ENCODE results near the gene MAN1C1. TPM values are rescaled to one million over a fixed set of nuclear protein-coding genes. Genes with fewer than 3 reads are reported as not detected.
"Not testable (repeated sequence)": the region's sequence is repeated elsewhere in the genome, so short reads cannot be mapped to it uniquely, and the experiment has no call there.

Gene MAN1C1
- total and polyA plus RNA-seq, 2 donors from 2014 or later: 31.7 to 65.5 TPM

- no peak for FAIRE-seq
- no peaks in the 10 kb centered on the region for H3K36me3 ChIP-seq (ENCODE audit: control insufficient read depth in 2 of 3, insufficient read depth in 3 of 3, low read length in 3 of 3)
- H3K9me3 ChIP-seq (ENCODE audit: control insufficient read depth in 2 of 3, insufficient read depth in 1 of 3, low read length in 3 of 3): no peaks in the 10 kb centered on the region
- no peak overlapping the region for H3K9ac ChIP-seq (ENCODE audit: low read length in 3 of 3)
- H3K4me1 ChIP-seq (ENCODE audit: control insufficient read depth in 2 of 3, insufficient read depth in 2 of 3, low read depth in 1 of 3, low read length in 3 of 3): no peaks in the 10 kb centered on the region
- DNase-seq: no peak
- no peaks in the 10 kb centered on the region for H3K27me3 ChIP-seq (ENCODE audit: control insufficient read depth, insufficient read depth, low read length)
- TF ChIP-seq CTCF (IDR thresholded peaks at IDR 0.05; ENCODE audit: borderline replicate concordance, extremely low read depth, insufficient read depth): no peak
- H3K4me3 ChIP-seq (ENCODE audit: low read length in 3 of 3): no peak overlapping the region
- H3K27ac ChIP-seq (ENCODE audit: low read depth in 2 of 2, low read length in 2 of 2): no peak overlapping the region
- intact Hi-C loops (cut with DNase I): no loop called here
These were observed 32.8 kb upstream of the MAN1C1 start for GRCh38 chr1:25583519-25584370.

- Histone ChIP-seq H3K27ac (ENCODE audit: low read depth in 2 of 2, low read length in 2 of 2) (no peak overlapping the region), H3K36me3 (ENCODE audit: control insufficient read depth in 2 of 3, insufficient read depth in 3 of 3, low read length in 3 of 3) (no peaks in the 10 kb centered on the region), H3K9me3 (ENCODE audit: control insufficient read depth in 2 of 3, insufficient read depth in 1 of 3, low read length in 3 of 3) (no peaks in the 10 kb centered on the region), H3K27me3 (ENCODE audit: control insufficient read depth, insufficient read depth, low read length) (no peaks in the 10 kb centered on the region), H3K4me1 (ENCODE audit: control insufficient read depth in 2 of 3, insufficient read depth in 2 of 3, low read depth in 1 of 3, low read length in 3 of 3) (peaks cover 0 to 8% (median 0%) of the 10 kb centered on the region in 3 donors), H3K4me3 (ENCODE audit: low read length in 3 of 3) (no peak overlapping the region), H3K9ac (ENCODE audit: low read length in 3 of 3) (no peak overlapping the region)
- TF ChIP-seq CTCF (IDR thresholded peaks at IDR 0.05; ENCODE audit: borderline replicate concordance, extremely low read depth, insufficient read depth): no peak
- FAIRE-seq: no peak
- DNase-seq: no peak
- intact Hi-C loops (cut with DNase I): no loop called here
These were observed 30.4 kb upstream of the MAN1C1 start for GRCh38 chr1:25586181-25586588.

DNA sequence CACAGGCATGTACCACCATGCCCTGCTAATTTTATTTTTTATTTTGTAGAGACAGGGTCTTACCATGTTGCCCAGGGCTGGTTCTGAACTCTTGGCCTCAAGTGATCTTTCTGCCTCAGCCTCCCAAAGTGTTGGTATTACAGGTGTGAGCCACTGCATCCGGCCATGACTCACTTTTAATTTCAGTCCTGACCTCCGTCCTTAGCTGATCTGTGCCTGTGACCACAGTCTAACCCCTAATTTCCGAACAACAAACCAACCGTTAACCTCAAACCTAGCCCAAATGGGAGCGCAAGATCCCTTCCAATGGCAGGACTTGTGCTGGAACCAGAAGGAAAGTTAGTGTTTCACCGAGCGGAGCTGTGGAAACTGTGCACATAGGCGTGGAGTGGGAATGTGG is 29.3 kb upstream of the MAN1C1 start:
- FAIRE-seq (no peak), DNase-seq (no peak)
- intact Hi-C loops (cut with DNase I): no loop called here
- no peak for TF ChIP-seq CTCF (IDR thresholded peaks at IDR 0.05; ENCODE audit: borderline replicate concordance, extremely low read depth, insufficient read depth)
- no peak overlapping the region for H3K9ac ChIP-seq (ENCODE audit: low read length in 3 of 3)
- H3K36me3 ChIP-seq (ENCODE audit: control insufficient read depth in 2 of 3, insufficient read depth in 3 of 3, low read length in 3 of 3): no peaks in the 10 kb centered on the region
- no peaks in the 10 kb centered on the region for H3K27me3 ChIP-seq (ENCODE audit: control insufficient read depth, insufficient read depth, low read length)
- no peak overlapping the region for H3K4me3 ChIP-seq (ENCODE audit: low read length in 3 of 3)
- peaks cover 0 to 8% (median 0%) of the 10 kb centered on the region in 3 donors for H3K4me1 ChIP-seq (ENCODE audit: control insufficient read depth in 2 of 3, insufficient read depth in 2 of 3, low read depth in 1 of 3, low read length in 3 of 3)
- H3K27ac ChIP-seq (ENCODE audit: low read depth in 2 of 2, low read length in 2 of 2): no peak overlapping the region
- H3K9me3 ChIP-seq (ENCODE audit: control insufficient read depth in 2 of 3, insufficient read depth in 1 of 3, low read length in 3 of 3): no peaks in the 10 kb centered on the region

DNA sequence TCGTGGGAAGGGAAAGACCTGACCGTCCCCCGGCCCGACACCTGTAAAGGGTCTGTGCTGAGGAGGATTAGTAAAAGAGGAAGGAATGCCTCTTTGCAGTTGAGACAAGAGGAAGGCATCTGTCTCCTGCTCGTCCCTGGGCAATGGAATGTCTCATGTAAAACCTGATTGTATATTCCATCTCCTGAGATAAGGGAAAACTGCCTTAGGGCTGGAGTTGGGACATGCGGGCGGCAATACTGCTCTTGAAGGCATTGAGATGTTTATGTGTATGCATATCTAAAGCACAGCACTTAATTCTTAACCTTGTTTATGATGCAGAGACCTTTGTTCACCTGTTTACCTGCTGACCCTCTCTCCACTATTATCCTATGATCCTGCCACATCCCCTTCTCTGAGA is 28.4 kb upstream of the MAN1C1 start:
- H3K9me3 ChIP-seq (ENCODE audit: control insufficient read depth in 2 of 3, insufficient read depth in 1 of 3, low read length in 3 of 3); H3K27ac ChIP-seq (ENCODE audit: low read depth in 2 of 2, low read length in 2 of 2); H3K36me3 ChIP-seq (ENCODE audit: control insufficient read depth in 2 of 3, insufficient read depth in 3 of 3, low read length in 3 of 3); H3K4me3 ChIP-seq (ENCODE audit: low read length in 3 of 3); H3K9ac ChIP-seq (ENCODE audit: low read length in 3 of 3); FAIRE-seq; H3K27me3 ChIP-seq (ENCODE audit: control insufficient read depth, insufficient read depth, low read length); H3K4me1 ChIP-seq (ENCODE audit: control insufficient read depth in 2 of 3, insufficient read depth in 2 of 3, low read depth in 1 of 3, low read length in 3 of 3); intact Hi-C loops (cut with DNase I); DNase-seq: not testable (repeated sequence)

- FAIRE-seq; H3K9me3 ChIP-seq (ENCODE audit: control insufficient read depth in 2 of 3, insufficient read depth in 1 of 3, low read length in 3 of 3); H3K4me1 ChIP-seq (ENCODE audit: control insufficient read depth in 2 of 3, insufficient read depth in 2 of 3, low read depth in 1 of 3, low read length in 3 of 3): not testable (repeated sequence)
These were observed 27.8 kb upstream of the MAN1C1 start for GRCh38 chr1:25588786-25589185.

More at GRCh38 chr1:25588786-25589185, 27.8 kb upstream of the MAN1C1 start:
- H3K27ac ChIP-seq (ENCODE audit: low read depth in 2 of 2, low read length in 2 of 2); intact Hi-C loops (cut with DNase I); H3K36me3 ChIP-seq (ENCODE audit: control insufficient read depth in 2 of 3, insufficient read depth in 3 of 3, low read length in 3 of 3); H3K27me3 ChIP-seq (ENCODE audit: control insufficient read depth, insufficient read depth, low read length); DNase-seq; H3K4me3 ChIP-seq (ENCODE audit: low read length in 3 of 3); H3K9ac ChIP-seq (ENCODE audit: low read length in 3 of 3): not testable (repeated sequence)

All from kidney (tissue), 14 donors.